KG1 (cell line): Measurements from ENCODE around the gene AUTS2.

ENCODE experiments used
- DNase-seq: peaks from one replicate; lab custom pipeline; 2025; lab: John Stamatoyannopoulos, UW

Gene AUTS2

DNA sequence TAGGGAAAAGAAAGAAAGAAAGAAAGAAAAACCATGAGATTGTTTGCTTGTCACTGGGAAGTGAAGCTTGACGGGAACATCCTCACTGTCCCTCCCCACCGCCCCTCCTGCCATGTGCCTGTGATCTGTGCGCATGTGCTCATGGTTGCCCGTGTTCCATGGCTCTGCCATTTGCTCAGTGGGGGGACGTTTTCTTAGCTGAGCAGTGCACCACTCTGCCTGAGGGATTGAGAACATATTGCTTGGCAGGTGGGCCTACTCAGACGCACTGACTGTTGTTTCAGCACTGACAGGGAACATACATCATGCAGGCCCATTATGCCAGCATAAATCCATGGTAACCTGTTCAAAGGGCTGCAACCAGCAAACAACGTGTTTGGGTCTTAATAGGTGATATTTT is 785.7 kb downstream of the AUTS2 start:
- no peak for DNase-seq

- no peak for DNase-seq
Observed at GRCh38 chr7:70384891-70385290, 786.6 kb downstream of the AUTS2 start.

DNA sequence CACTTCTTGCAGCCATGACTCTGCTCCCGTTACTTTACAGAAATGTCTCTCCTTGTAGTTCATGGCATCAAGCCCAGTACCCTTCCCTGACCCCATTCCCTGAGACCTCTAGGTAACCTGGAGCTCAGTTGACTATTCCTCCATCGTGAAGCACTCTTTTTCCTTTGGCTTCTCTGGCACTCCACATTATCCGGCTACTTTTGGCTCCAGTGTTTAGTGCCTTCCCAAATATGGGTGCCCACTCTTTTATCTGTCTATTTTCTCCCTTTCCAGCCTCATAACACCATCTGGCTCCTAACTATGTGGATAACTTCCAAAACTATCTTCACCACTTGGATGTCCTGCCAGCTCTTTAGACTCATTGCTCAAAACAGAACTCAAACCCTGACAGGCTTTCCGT is 788.9 kb downstream of the AUTS2 start:
- no peak for DNase-seq

- DNase-seq, result no peak
Observed at GRCh38 chr7:70389531-70390151, 791.4 kb downstream of the AUTS2 start.

DNA sequence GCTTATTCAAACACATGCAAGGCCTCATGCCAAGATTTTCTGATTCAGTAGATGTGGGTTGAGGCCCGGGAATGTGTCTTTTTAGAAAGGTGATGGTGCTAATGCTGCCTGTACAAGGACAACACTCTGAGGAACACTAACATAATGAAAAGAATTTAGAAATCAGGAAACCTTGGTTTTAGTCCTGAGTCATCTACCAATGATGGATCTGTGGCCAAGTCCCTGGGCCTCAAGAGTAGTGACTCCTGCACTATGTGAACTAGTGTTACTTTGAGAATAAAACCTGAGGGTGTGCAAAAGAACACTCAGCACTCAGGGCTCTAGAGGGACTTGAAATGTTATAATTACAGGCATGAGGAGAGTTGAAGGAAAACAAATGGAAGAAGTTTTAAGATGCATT is 792.0 kb downstream of the AUTS2 start:
- no peak for DNase-seq

- DNase-seq, result no peak
Observed at GRCh38 chr7:70392256-70392876, 794.1 kb downstream of the AUTS2 start.

- no peak for DNase-seq
Observed at GRCh38 chr7:70392877-70393435, 794.7 kb downstream of the AUTS2 start.

DNA sequence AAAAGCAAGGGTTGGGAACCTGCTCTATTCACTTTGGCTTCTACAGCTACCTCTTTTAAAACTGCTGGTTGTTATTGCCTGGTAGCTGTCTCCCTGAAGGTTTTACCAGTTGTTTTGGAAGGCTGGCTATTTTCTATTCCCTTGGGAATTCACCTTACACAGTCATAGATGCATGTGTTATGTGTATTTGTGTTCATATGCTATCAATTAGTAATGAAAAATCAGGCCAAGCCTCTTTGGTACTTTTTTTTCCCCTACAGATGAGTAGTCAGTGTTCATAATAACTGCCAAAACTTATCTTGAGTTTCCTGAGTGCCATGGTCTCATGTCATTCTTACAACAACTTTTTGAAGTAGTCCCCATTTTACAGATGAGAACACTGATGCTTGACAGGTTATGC is 795.7 kb downstream of the AUTS2 start:
- DNase-seq, result no peak

GRCh38 chr7:70400829-70401380 is 802.6 kb downstream of the AUTS2 start:
- no peak for DNase-seq

DNA sequence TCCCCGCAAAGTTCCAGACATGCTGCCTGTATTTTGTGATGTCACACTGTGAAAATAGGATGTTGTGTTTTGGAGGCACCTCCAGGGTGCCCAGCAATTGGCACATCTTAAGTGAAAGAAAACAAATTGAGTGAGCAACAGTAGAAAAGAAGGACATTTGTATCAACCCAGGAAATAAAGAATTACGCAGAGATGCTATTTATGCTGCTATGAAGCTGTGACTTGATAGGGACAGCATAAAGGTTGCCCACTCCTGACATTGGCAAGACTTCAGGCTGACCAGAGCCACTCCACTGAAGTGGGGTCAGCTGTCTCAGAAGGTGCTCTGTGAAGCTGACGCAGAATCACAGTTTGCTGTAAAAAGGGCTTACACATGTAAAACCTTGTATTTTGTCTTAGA is 803.8 kb downstream of the AUTS2 start:
- no peak for DNase-seq

DNA sequence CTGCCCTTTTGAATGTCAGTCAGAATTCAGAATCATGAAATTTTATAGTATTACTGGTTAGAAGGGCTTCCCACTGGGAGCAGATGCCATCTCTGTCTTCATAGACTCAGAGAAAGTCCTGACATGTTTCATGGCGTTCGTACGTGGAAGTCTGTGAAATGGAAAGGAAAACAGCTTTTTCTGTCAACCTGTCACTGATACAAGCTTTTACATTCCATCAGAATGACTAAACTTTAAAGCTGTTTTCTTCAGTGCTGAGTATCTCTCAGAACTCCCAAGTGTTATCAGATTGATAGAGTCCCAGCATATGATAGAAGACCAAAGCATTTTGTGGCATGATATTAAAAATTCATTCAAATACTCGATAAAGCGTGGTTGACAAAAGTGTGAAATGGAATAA is 807.0 kb downstream of the AUTS2 start:
- no peak for DNase-seq

DNA sequence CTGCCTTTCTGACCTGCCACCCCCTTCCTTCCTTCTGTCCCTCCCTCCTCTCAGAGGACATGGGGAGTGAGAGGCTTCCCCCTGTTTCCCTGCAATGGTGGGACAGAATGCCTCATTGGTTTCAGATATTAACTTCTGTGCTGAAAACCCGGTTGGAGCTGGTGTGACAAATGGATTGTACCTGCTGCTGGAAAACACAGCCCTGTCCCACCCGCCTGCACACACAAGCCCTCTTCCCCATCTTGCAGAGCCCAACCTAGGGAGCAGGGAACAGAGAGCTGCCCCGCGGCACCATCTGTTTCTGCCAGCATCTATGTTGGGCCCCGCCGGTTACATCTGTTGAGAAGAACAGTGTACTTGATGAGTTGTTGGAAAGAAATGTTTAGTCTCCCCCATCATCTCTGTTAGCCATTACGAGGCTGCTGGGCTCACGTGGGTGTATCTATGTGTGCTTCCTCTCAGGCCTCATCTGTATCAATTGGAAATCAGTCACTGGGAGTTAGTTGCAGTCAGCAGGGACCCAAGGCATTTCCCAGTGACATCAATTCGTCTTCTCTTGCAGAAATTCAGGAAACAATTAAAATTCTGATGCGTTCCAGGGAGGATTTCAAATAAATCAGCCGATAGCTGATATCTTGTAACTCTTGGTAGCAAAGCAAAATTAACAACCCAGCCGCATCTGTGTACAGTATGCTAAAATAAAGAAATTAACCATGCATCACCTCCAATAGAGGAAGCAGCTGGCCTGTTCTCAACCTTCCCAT is 808.1 kb downstream of the AUTS2 start:
- DNase-seq, result no peak

DNA sequence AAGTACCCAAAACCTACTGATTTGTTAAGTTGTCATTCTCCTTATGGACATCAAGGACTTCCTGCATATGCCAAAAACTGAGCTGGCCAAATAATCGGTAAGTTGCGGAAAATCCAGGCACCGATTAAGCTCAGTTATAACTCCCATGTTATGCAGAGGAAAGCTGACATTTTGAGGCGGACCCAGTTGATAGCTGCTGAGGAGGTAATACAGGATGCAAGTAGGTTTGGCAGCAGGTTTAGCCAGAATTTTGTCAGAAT is 808.6 kb downstream of the AUTS2 start:
- DNase-seq, result no peak

GRCh38 chr7:70408477-70408876 is 810.2 kb downstream of the AUTS2 start:
- no peak for DNase-seq

- no peak for DNase-seq
Observed at GRCh38 chr7:70408891-70409290, 810.6 kb downstream of the AUTS2 start.

DNA sequence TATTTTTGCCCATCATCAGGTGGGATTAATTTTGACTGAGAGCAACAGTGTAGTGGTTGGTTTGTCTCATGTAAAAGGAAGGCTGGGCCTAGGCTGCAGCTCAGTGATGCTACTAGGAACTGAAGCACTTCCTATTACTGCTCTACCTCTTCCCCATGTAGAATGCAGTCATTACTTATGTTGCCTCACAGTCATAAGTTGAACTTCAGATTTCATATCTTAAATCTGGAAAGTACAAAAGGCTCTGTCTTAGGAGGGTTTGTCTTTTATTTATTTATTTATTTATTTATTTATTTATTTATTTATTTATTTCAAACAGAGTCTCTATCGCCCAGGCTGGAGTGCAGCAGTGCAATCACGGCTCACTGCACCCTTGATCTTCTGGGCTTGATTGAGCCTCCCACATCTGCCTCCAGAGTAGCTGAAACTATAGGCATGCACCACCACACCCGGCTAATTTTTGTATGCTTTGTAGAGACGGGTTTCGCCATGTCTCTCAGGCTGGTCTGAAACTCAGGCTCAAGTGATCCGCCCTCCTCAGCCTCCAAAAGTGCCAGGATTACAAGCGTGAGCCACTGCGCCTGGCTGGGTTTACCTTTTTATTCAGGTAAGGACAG is 812.0 kb downstream of the AUTS2 start:
- no peak for DNase-seq

- DNase-seq, result no peak
Observed at GRCh38 chr7:70414368-70414767, 816.1 kb downstream of the AUTS2 start.

GRCh38 chr7:70415179-70415972 is 817.1 kb downstream of the AUTS2 start:
- DNase-seq, result no peak

DNA sequence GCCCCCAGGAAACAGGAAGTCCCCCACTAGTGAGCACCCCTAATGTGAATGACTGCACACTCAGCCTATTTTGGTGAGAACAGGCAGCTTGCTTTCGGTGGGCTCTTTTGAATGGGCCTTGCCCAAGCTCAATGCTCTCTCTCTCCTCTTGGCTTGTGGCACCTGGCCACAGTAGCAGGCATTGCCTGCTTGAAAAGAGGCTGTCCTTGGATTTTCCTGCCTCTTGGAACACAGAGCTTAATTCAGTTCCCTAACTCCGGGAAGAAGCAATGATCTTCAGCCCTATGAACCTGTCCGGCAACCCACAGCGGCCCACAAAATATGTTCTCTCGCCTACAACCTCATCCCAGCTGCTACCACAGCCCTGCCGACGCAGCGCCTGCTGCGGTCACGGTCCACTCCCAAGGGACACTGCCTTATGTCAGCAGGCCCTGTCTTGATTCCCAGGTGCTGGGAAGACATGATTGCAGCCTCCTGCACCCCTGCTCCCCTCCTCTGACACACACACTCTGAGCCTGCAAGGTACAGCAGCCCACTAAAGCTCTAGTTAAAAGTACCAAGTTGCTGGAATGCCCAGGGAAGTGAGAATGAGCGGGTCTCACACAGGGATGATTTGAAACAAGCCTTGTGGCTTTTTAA is 818.2 kb downstream of the AUTS2 start:
- no peak for DNase-seq

- DNase-seq, result no peak
Observed at GRCh38 chr7:70416986-70417655, 818.8 kb downstream of the AUTS2 start.
